Tibial nerve (tissue), 4 donors: ENCODE data around the gene PDSS2. TPM values are rescaled to one million over a fixed set of nuclear protein-coding genes. Genes with fewer than 3 reads are reported as not detected.
"Not testable (repeated sequence)": the region's sequence is repeated elsewhere in the genome, so short reads cannot be mapped to it uniquely, and the experiment has no call there.

Source experiments
- DNase-seq, 2 donors: peaks; one replicate each; pipeline ENCODE4 v3.0.0-alpha.2; 2019; ENCODE audit warnings: low spot score in 2 of 2
- H3K27ac ChIP-seq, 4 donors: fragments of 200-600 bp; sonication (generic) in 3 of 4; one replicate each; pipeline ENCODE4 v1.5.1; 2017 to 2019; ENCODE audit warnings: mild to moderate bottlenecking in 1 of 4
- H3K27me3 ChIP-seq, 2 donors: fragments of 200-600 bp; sonication (generic) in 1 of 2; one replicate each; pipeline versions ENCODE4 v1.5.1 to v1.6.0; 2017 to 2019
- H3K36me3 ChIP-seq, 3 donors: fragments of 200-600 bp; sonication (generic); one replicate each; pipeline ENCODE4 v1.5.1; 2018 to 2019
- H3K4me1 ChIP-seq, 4 donors: fragments of 200-600 bp; sonication (generic) in 3 of 4; one replicate each; pipeline ENCODE4 v1.5.1; 2017 to 2019
- H3K4me3 ChIP-seq, 4 donors: fragments of 200-600 bp; sonication (generic) in 3 of 4; one replicate each; pipeline ENCODE4 v1.5.1; 2017 to 2019; ENCODE audit warnings: mild to moderate bottlenecking in 1 of 4, moderate library complexity in 1 of 4
- H3K9me3 ChIP-seq, 4 donors: fragments of 200-600 bp; sonication (generic) in 3 of 4; one replicate each; pipeline ENCODE4 v1.5.1; 2017 to 2019
- EP300 ChIP-seq, 2 donors: sonication (generic); formaldehyde crosslinking; IDR thresholded peaks; one replicate each; pipeline ENCODE4 v1.6.1; 2017; ENCODE audit warnings: antibody characterized with exemption in 2 of 2, mild to moderate bottlenecking in 1 of 2
- POLR2A ChIP-seq, 2 donors: fragments of 450-650 bp; IDR thresholded peaks; one replicate each; pipeline ENCODE4 v1.6.1; 2017; ENCODE audit warnings: antibody characterized with exemption in 2 of 2, mild to moderate bottlenecking in 2 of 2, moderate library complexity in 2 of 2
- WGBS, 2 donors: methylation state at CpG; one replicate each; pipeline ENCODE4 v1.1.5; 2018; 5-methylcytosine and 5-hydroxymethylcytosine counted together
- total RNA-seq, 4 donors: library from RNA; depleted of rRNA; stranded (reverse); fragments of >200 nt; gene quantifications; one replicate each; pipeline ENCODE4 v1.1.0, GENCODE V29; 2016
- TF ChIP-seq, protein P1 (sequence below), 5 experiments: fragments of 200-600 bp in 3 of 5; fragments of 450-650 bp in 2 of 5; sonication (generic) in 3 of 5; IDR thresholded peaks; one replicate each; pipeline ENCODE4 v1.5.1; 2016 to 2019; ENCODE audit warnings: antibody characterized with exemption in 5 of 5, mild to moderate bottlenecking in 3 of 5, moderate library complexity in 2 of 5

PDSS2 gene
- total RNA-seq, 4 donors from 2014 or later, result 8.2 to 9.4 (median 8.6) TPM

- no peak for DNase-seq
- Histone ChIP-seq H3K4me1 (peaks cover 0 to 13% (median 0%) of the 10 kb centered on the region in 4 donors), H3K27ac (no peak overlapping the region), H3K36me3 (no peaks in the 10 kb centered on the region), H3K27me3 (no peaks in the 10 kb centered on the region), H3K4me3 (no peak overlapping the region), H3K9me3 (no peaks in the 10 kb centered on the region)
- 87 to 90% methylated on average over 5 of the region's 5 CpGs for WGBS, 2 donors
- TF ChIP-seq, protein P1, sequence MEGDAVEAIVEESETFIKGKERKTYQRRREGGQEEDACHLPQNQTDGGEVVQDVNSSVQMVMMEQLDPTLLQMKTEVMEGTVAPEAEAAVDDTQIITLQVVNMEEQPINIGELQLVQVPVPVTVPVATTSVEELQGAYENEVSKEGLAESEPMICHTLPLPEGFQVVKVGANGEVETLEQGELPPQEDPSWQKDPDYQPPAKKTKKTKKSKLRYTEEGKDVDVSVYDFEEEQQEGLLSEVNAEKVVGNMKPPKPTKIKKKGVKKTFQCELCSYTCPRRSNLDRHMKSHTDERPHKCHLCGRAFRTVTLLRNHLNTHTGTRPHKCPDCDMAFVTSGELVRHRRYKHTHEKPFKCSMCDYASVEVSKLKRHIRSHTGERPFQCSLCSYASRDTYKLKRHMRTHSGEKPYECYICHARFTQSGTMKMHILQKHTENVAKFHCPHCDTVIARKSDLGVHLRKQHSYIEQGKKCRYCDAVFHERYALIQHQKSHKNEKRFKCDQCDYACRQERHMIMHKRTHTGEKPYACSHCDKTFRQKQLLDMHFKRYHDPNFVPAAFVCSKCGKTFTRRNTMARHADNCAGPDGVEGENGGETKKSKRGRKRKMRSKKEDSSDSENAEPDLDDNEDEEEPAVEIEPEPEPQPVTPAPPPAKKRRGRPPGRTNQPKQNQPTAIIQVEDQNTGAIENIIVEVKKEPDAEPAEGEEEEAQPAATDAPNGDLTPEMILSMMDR (IDR thresholded peaks at IDR 0.05), result no peak
- TF ChIP-seq POLR2A (IDR thresholded peaks at IDR 0.05) (no peak), EP300 (IDR thresholded peaks at IDR 0.05) (no peak)
Measured at GRCh38 chr6:107437691-107438090, 21.7 kb downstream of the PDSS2 start.

- TF ChIP-seq EP300 (IDR thresholded peaks at IDR 0.05) (no peak), POLR2A (IDR thresholded peaks at IDR 0.05) (no peak)
- TF ChIP-seq, protein P1 (IDR thresholded peaks at IDR 0.05), result no peak
- H3K27me3 ChIP-seq, result no peaks in the 10 kb centered on the region
- H3K4me3 ChIP-seq, result no peak overlapping the region
- no peaks in the 10 kb centered on the region for H3K36me3 ChIP-seq
- no peak for DNase-seq
- peaks cover 0 to 13% (median 0%) of the 10 kb centered on the region in 4 donors for H3K4me1 ChIP-seq
- WGBS, 2 donors, result 95 to 98% methylated on average over 4 of the region's 4 CpGs
- no peaks in the 10 kb centered on the region for H3K9me3 ChIP-seq
- no peak overlapping the region for H3K27ac ChIP-seq
Measured at GRCh38 chr6:107436881-107437280, 22.5 kb downstream of the PDSS2 start.

DNA sequence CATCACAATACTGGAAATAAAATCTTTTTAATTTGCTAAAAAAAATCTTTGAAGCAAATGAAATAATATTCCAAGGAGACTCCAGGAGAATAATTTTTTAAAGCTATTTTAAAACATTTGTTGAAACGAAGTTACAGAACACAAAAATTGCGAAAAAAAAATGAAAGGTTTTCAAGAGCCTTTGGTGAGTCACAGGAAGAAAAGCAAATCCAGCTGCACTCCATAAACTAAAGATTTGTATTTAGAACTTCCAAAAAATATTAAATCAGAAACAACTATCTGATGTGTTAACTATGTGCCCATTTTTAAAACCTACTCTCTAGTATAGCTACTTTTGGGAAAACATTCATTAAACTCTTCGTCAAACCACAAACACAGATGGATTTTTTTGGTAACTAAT, 23.6 kb downstream of the PDSS2 start:
- H3K27me3 ChIP-seq, result no peaks in the 10 kb centered on the region
- TF ChIP-seq POLR2A (IDR thresholded peaks at IDR 0.05), result no peak
- TF ChIP-seq EP300 (IDR thresholded peaks at IDR 0.05), result no peak
- TF ChIP-seq, protein P1 (IDR thresholded peaks at IDR 0.05), result no peak

DNA sequence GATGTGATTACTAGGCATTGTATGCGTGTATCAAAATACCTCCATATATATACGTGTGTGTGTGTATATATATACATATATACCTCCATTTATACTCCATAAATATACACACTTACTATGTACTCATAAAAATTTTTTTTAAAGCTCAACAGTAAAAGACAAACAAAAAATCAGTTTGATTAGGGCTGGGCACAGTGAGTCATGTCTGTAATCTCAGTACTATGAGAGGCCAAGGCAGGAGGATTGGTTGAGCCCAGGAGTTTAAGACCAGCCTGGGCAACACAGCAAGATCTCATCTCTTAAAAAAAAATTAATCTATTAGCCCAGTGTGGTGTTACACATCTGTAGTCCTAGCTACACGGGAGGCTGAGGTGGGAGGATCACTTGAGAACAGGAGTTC, 24.6 kb downstream of the PDSS2 start:
- DNase-seq, result no peak
- TF ChIP-seq, protein P1 (IDR thresholded peaks at IDR 0.05), result no peak
- no peak for TF ChIP-seq EP300 (IDR thresholded peaks at IDR 0.05)
- TF ChIP-seq POLR2A (IDR thresholded peaks at IDR 0.05), result no peak
- Histone ChIP-seq H3K27me3 (no peaks in the 10 kb centered on the region), H3K4me1 (peaks cover 0 to 13% (median 0%) of the 10 kb centered on the region in 4 donors), H3K4me3 (no peak overlapping the region), H3K9me3 (no peaks in the 10 kb centered on the region), H3K27ac (no peak overlapping the region), H3K36me3 (no peaks in the 10 kb centered on the region)
- WGBS, 2 donors, result 90 to 95% methylated on average over 3 of the region's 3 CpGs

More for the DNA sequence above, 23.6 kb downstream of the PDSS2 start:
- Histone ChIP-seq H3K4me3 (no peak overlapping the region), H3K9me3 (no peaks in the 10 kb centered on the region), H3K4me1 (peaks cover 0 to 13% (median 0%) of the 10 kb centered on the region in 4 donors), H3K27ac (no peak overlapping the region), H3K36me3 (no peaks in the 10 kb centered on the region)
- whole genome bisulfite sequencing, 2 donors, result 57 to 59% methylated on average over 3 of the region's 3 CpGs
- no peak for DNase-seq

DNA sequence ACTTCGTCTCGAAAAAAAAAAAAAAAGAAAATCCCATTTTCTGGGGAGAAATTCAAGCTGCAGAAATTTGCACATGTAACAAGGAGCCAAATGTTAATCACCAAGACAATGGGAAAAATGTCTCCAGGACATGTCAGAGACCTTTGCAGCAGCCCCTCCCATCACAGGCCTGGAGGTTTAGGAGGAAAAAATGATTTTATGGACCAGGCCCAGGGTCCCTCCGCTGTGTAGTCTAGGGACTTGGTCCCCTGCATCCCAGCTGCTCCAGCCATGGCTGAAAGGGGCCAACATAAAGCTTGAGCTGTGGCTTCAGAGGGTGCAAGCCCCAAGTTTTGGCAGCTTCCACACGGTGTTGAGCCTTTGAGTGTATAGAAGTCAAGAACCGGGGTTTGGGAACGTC, 33.4 kb downstream of the PDSS2 start:
- H3K27me3 ChIP-seq, H3K4me3 ChIP-seq, DNase-seq, H3K27ac ChIP-seq: not testable (repeated sequence)
- peaks cover 0 to 15% (median 0%) of the 10 kb centered on the region in 3 donors for H3K36me3 ChIP-seq
- 63 to 94% methylated on average over 6 of the region's 6 CpGs for WGBS, 2 donors
- H3K4me1 ChIP-seq, result peaks cover 0 to 10% (median 0%) of the 10 kb centered on the region in 4 donors
- peaks cover 0 to 12% (median 0%) of the 10 kb centered on the region in 4 donors for H3K9me3 ChIP-seq
